ENCODE data around the gene TPSD1. TPM values are rescaled to one million over a fixed set of nuclear protein-coding genes. Genes with fewer than 3 reads are reported as not detected.

Gene TPSD1
- polyA plus RNA-seq, 1 of the 3 experiments (the other 2 are of a cell fraction): not detected

DNA sequence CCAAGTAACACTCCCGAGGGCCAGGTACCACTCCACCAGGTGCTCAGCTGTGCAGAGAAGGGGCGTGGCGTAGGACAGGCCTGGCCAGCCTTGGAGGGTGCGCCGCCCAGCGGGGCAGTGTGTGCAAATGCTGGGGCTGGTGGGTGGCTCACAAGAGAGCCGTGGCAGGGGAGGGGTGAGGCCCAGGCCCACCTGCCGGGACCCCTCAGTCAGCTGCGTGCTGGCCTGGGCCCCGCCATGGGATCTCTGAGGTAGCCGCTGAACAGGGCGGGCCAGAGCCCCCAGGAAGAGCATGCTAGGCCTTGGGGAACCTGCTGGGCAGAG is 39.6 kb upstream of the TPSD1 start (continued):
- TF ChIP-seq, protein P1, sequence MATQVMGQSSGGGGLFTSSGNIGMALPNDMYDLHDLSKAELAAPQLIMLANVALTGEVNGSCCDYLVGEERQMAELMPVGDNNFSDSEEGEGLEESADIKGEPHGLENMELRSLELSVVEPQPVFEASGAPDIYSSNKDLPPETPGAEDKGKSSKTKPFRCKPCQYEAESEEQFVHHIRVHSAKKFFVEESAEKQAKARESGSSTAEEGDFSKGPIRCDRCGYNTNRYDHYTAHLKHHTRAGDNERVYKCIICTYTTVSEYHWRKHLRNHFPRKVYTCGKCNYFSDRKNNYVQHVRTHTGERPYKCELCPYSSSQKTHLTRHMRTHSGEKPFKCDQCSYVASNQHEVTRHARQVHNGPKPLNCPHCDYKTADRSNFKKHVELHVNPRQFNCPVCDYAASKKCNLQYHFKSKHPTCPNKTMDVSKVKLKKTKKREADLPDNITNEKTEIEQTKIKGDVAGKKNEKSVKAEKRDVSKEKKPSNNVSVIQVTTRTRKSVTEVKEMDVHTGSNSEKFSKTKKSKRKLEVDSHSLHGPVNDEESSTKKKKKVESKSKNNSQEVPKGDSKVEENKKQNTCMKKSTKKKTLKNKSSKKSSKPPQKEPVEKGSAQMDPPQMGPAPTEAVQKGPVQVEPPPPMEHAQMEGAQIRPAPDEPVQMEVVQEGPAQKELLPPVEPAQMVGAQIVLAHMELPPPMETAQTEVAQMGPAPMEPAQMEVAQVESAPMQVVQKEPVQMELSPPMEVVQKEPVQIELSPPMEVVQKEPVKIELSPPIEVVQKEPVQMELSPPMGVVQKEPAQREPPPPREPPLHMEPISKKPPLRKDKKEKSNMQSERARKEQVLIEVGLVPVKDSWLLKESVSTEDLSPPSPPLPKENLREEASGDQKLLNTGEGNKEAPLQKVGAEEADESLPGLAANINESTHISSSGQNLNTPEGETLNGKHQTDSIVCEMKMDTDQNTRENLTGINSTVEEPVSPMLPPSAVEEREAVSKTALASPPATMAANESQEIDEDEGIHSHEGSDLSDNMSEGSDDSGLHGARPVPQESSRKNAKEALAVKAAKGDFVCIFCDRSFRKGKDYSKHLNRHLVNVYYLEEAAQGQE (IDR thresholded peaks at IDR 0.05; ENCODE audit: low read depth, low read length): no peak
- TF ChIP-seq TCF12 (IDR thresholded peaks at IDR 0.05): no peak
- no peak for TF ChIP-seq EZH2phosphoT487 (IDR thresholded peaks at IDR 0.05; ENCODE audit: borderline replicate concordance, low read depth)
- no peak for TF ChIP-seq RCOR1 (IDR thresholded peaks at IDR 0.05; ENCODE audit: low read length)
- TF ChIP-seq GATA2 (CRISPR knock-in tag; IDR thresholded peaks at IDR 0.05): no peak
- no peak for TF ChIP-seq YY1 (IDR thresholded peaks at IDR 0.05; ENCODE audit: low read depth)
- no peak for TF ChIP-seq FOSL2 (IDR thresholded peaks at IDR 0.05; ENCODE audit: borderline replicate concordance, low read depth)
- no peak for TF ChIP-seq TEAD4 (IDR thresholded peaks at IDR 0.05; ENCODE audit: borderline replicate concordance, insufficient read depth)
- no peak for TF ChIP-seq JUND (IDR thresholded peaks at IDR 0.05)

DNA sequence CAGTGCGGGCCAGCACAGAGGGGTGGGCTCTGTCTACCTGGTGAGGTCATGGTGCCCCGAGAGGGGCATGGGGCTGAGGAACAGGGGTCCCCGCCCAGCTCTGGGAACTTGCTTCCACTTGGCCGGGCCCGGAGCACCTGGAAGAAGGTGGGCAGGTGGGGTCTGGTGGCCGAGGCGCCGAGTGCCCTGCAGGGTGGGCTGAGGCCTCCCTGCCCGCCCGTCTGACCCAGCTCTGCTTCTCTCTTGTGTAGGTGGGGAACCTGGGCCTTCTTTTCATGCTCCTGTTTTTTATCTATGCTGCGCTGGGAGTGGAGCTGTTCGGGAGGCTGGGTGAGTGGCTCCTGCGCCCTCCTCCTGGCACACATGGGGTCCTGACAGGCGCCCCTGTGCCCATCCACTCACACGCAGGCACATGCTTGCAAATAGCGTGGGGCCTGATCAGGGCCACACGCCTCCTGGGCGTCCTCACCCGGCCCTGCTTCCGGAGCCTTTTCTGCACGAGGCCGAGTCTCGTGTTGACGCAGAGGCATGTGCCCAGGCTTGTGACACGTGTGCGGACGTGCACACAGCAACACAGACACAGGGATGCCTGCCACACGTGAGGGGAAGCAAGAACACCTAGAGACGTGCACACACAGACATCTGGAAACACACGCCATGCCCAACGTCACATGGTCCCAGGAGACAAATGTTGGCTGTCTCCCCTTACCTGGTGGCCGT is 39.0 kb upstream of the TPSD1 start:
- no peaks in the 10 kb centered on the region for H3K36me3 ChIP-seq (replicated peaks in 1 of 2; ENCODE audit: control insufficient read depth in 1 of 2, insufficient read depth in 2 of 2, low read length in 1 of 2)
- H2AFZ ChIP-seq (ENCODE audit: low read depth): no peak overlapping the region
- no peak overlapping the region for H3K4me2 ChIP-seq
- WGBS (ENCODE audit: low lambda C conversion rate): 36% methylated on average over 21 of the region's 32 CpGs
- H3K4me1 ChIP-seq (ENCODE audit: control insufficient read depth in 1 of 2, insufficient read depth in 2 of 2, low read depth in 1 of 2, low read length in 1 of 2): no peaks in the 10 kb centered on the region
- no peak overlapping the region for H3K4me3 ChIP-seq (ENCODE audit: low read depth in 2 of 2, low read length in 1 of 2)
- H3K79me2 ChIP-seq (ENCODE audit: insufficient read depth): no peaks in the 10 kb centered on the region
- POLR2A ChIA-PET: no interaction called here
- no peak overlapping the region for H3K27ac ChIP-seq (ENCODE audit: low read depth in 2 of 2, low read length in 1 of 2)
- no peaks in the 10 kb centered on the region for H3K9me3 ChIP-seq
- CTCF ChIA-PET: interaction anchor here (0.6 to 1.2 kb wide), 3 partner anchors 11 to 125 kb away, joined by 3 to 5 read pairs (median 3); no protein-coding TSS in a partner anchor
- TF ChIP-seq, protein P2, sequence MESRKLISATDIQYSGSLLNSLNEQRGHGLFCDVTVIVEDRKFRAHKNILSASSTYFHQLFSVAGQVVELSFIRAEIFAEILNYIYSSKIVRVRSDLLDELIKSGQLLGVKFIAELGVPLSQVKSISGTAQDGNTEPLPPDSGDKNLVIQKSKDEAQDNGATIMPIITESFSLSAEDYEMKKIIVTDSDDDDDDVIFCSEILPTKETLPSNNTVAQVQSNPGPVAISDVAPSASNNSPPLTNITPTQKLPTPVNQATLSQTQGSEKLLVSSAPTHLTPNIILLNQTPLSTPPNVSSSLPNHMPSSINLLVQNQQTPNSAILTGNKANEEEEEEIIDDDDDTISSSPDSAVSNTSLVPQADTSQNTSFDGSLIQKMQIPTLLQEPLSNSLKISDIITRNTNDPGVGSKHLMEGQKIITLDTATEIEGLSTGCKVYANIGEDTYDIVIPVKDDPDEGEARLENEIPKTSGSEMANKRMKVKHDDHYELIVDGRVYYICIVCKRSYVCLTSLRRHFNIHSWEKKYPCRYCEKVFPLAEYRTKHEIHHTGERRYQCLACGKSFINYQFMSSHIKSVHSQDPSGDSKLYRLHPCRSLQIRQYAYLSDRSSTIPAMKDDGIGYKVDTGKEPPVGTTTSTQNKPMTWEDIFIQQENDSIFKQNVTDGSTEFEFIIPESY (IDR thresholded peaks at IDR 0.05; ENCODE audit: borderline replicate concordance, low read depth): no peak
- TF ChIP-seq GATA2 (CRISPR knock-in tag; IDR thresholded peaks at IDR 0.05): no peak
- TF ChIP-seq, protein P3, sequence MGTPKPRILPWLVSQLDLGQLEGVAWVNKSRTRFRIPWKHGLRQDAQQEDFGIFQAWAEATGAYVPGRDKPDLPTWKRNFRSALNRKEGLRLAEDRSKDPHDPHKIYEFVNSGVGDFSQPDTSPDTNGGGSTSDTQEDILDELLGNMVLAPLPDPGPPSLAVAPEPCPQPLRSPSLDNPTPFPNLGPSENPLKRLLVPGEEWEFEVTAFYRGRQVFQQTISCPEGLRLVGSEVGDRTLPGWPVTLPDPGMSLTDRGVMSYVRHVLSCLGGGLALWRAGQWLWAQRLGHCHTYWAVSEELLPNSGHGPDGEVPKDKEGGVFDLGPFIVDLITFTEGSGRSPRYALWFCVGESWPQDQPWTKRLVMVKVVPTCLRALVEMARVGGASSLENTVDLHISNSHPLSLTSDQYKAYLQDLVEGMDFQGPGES (IDR thresholded peaks at IDR 0.05; ENCODE audit: low read depth, low read length): no peak
- TF ChIP-seq RXRA (IDR thresholded peaks at IDR 0.05; ENCODE audit: borderline replicate concordance, low read depth): no peak
- H3F3A ChIP-seq (replicated peaks; ENCODE audit: insufficient read depth): no peaks in the 10 kb centered on the region
- H4K20me1 ChIP-seq (ENCODE audit: insufficient read depth): no peaks in the 10 kb centered on the region
- H3K27me3 ChIP-seq (ENCODE audit: insufficient read depth): peaks cover 97% of the 10 kb centered on the region
- no peak for DNase-seq
- no peaks in the 10 kb centered on the region for H3K9me2 ChIP-seq
- no peak overlapping the region for H3K9ac ChIP-seq
